GM19452 (cell line): ENCODE measurements around the gene GOLGA6A.
"Not testable (repeated sequence)": the region's sequence is repeated elsewhere in the genome, so short reads cannot be mapped to it uniquely, and the experiment has no call there.

Source experiments
- ATAC-seq: cut with Tn5 transposase; IDR thresholded peaks from one replicate; pipeline ENCODE4 v1.9.1; 2021; ENCODE audit not compliant: unreplicated experiment

GOLGA6A gene

GRCh38 chr15:74108111-74108510 is 25.8 kb upstream of the GOLGA6A start:
- ATAC-seq = no peak

- ATAC-seq = peak; percentile 86
Observed at GRCh38 chr15:74099963-74100733, 17.8 kb upstream of the GOLGA6A start.

- not testable (repeated sequence) for ATAC-seq
Observed at GRCh38 chr15:74096753-74097474, 14.6 kb upstream of the GOLGA6A start.

GRCh38 chr15:74095610-74096009 is 13.3 kb upstream of the GOLGA6A start:
- ATAC-seq = not testable (repeated sequence)

GRCh38 chr15:74094567-74094966 is 12.2 kb upstream of the GOLGA6A start:
- ATAC-seq = not testable (repeated sequence)

- not testable (repeated sequence) for ATAC-seq
Observed at GRCh38 chr15:74075781-74076180, 6.6 kb downstream of the GOLGA6A start.

- not testable (repeated sequence) for ATAC-seq
Observed at GRCh38 chr15:74072614-74073337, 9.6 kb downstream of the GOLGA6A start.

GRCh38 chr15:74072132-74072531 is 10.2 kb downstream of the GOLGA6A start:
- not testable (repeated sequence) for ATAC-seq

- ATAC-seq = not testable (repeated sequence)
Observed at GRCh38 chr15:74071645-74072044, 10.7 kb downstream of the GOLGA6A start.

GRCh38 chr15:74065684-74066411 is 16.5 kb downstream of the GOLGA6A start:
- ATAC-seq = peak; percentile 58

GRCh38 chr15:74064822-74065221 is 17.5 kb downstream of the GOLGA6A start:
- ATAC-seq = not testable (repeated sequence)

- ATAC-seq = not testable (repeated sequence)
Observed at GRCh38 chr15:74064183-74064582, 18.2 kb downstream of the GOLGA6A start.

- ATAC-seq = not testable (repeated sequence)
Observed at GRCh38 chr15:74063425-74064146, 18.8 kb downstream of the GOLGA6A start.

- ATAC-seq = no peak
Observed at GRCh38 chr15:74062671-74063070, 19.7 kb downstream of the GOLGA6A start.

- ATAC-seq = no peak
Observed at GRCh38 chr15:74062236-74062635, 20.1 kb downstream of the GOLGA6A start.

GRCh38 chr15:74060251-74060650 is 22.1 kb downstream of the GOLGA6A start:
- ATAC-seq = no peak

- ATAC-seq = not testable (repeated sequence)
Observed at GRCh38 chr15:74059050-74059833, 23.1 kb downstream of the GOLGA6A start.

GRCh38 chr15:74056330-74056729 is 26.0 kb downstream of the GOLGA6A start:
- not testable (repeated sequence) for ATAC-seq

- ATAC-seq = no peak
Observed at GRCh38 chr15:74055804-74056203, 26.5 kb downstream of the GOLGA6A start.
